Esophagus (tissue), 2 donors: ENCODE measurements around the gene TOX3. TPM values are rescaled to one million over a fixed set of nuclear protein-coding genes. Genes with fewer than 3 reads are reported as not detected.

ENCODE experiments used
- H3K27ac ChIP-seq, 2 donors: one replicate each; pipeline ENCODE4 v1.5.1; 2013; ENCODE audit warnings: low read depth in 2 of 2, mild to moderate bottlenecking in 2 of 2, inconsistent platforms in 1 of 2, low read length in 1 of 2, moderate library complexity in 1 of 2
- H3K27me3 ChIP-seq, 2 donors: one replicate each; pipeline ENCODE4 v1.6.1; 2013; ENCODE audit warnings: low read length in 2 of 2, control low read depth in 1 of 2, mild to moderate bottlenecking in 1 of 2; ENCODE audit not compliant: insufficient read depth in 2 of 2, control insufficient read depth in 1 of 2
- H3K36me3 ChIP-seq, 2 donors: one replicate each; pipeline ENCODE4 v1.6.1; 2013; ENCODE audit warnings: low read length in 1 of 2; ENCODE audit not compliant: control insufficient read depth in 2 of 2, insufficient read depth in 2 of 2
- H3K4me1 ChIP-seq, 2 donors: one replicate each; pipeline ENCODE4 v1.6.1; 2013; ENCODE audit warnings: low read length in 1 of 2; ENCODE audit not compliant: control insufficient read depth in 2 of 2, insufficient read depth in 2 of 2
- H3K4me3 ChIP-seq, 2 donors: one replicate each; pipeline ENCODE4 v1.5.1; 2013; ENCODE audit warnings: low read length in 2 of 2, mild to moderate bottlenecking in 2 of 2, low read depth in 1 of 2, moderate library complexity in 1 of 2
- H3K9me3 ChIP-seq, 2 donors: one replicate each; pipeline ENCODE4 v1.6.1; 2013; ENCODE audit warnings: mild to moderate bottlenecking in 2 of 2, low read depth in 1 of 2, low read length in 1 of 2, moderate library complexity in 1 of 2; ENCODE audit not compliant: control insufficient read depth in 2 of 2, insufficient read depth in 1 of 2
- WGBS, 2 donors: extraction: QIAGEN DNeasy Blood & Tissue Kit; methylation state at CpG; one replicate each; pipeline ENCODE4 v1.1.7; 2013; 5-methylcytosine and 5-hydroxymethylcytosine counted together
- polyA plus RNA-seq, 2 donors: library from polyadenylated mRNA; stranded (reverse); fragments of 200-250 nt; gene quantifications; one replicate each; pipeline ENCODE4 v1.2.3, GENCODE V29; 2013
- donor health status: healthy with polysubstance abuse.
- donor health status: Bipolar disorder and iron deficiency.

TOX3 gene
- polyA plus RNA-seq, 2 donors, result 0.04 to 0.07 TPM

GRCh38 chr16:52526116-52526828, 20.7 kb downstream of the TOX3 start:
- WGBS, 2 donors, result 70 to 74% methylated on average over 8 of the region's 8 CpGs

GRCh38 chr16:52521570-52521969, 25.4 kb downstream of the TOX3 start:
- Histone ChIP-seq H3K4me3 (no peak overlapping the region), H3K27me3 (no peaks in the 10 kb centered on the region), H3K9me3 (no peaks in the 10 kb centered on the region), H3K4me1 (no peaks in the 10 kb centered on the region), H3K36me3 (no peaks in the 10 kb centered on the region), H3K27ac (no peak overlapping the region)
- WGBS, 2 donors, result 84 to 92% methylated on average over 6 of the region's 6 CpGs

More at GRCh38 chr16:52526116-52526828, 20.7 kb downstream of the TOX3 start:
- no peak overlapping the region for H3K27ac ChIP-seq
- H3K4me1 ChIP-seq, result no peaks in the 10 kb centered on the region
- H3K9me3 ChIP-seq, result no peaks in the 10 kb centered on the region
- no peak overlapping the region for H3K4me3 ChIP-seq
- no peaks in the 10 kb centered on the region for H3K27me3 ChIP-seq
- no peaks in the 10 kb centered on the region for H3K36me3 ChIP-seq

GRCh38 chr16:52518884-52519283, 28.1 kb downstream of the TOX3 start:
- WGBS, 2 donors, result 66 to 71% methylated on average over 5 of the region's 5 CpGs
- Histone ChIP-seq H3K4me1 (no peaks in the 10 kb centered on the region), H3K4me3 (no peak overlapping the region), H3K36me3 (no peaks in the 10 kb centered on the region), H3K9me3 (no peaks in the 10 kb centered on the region), H3K27me3 (no peaks in the 10 kb centered on the region), H3K27ac (no peak overlapping the region)

- Histone ChIP-seq H3K9me3 (no peaks in the 10 kb centered on the region), H3K4me3 (no peak overlapping the region), H3K27ac (no peak overlapping the region), H3K27me3 (no peaks in the 10 kb centered on the region), H3K4me1 (no peaks in the 10 kb centered on the region), H3K36me3 (no peaks in the 10 kb centered on the region)
- 61 to 64% methylated on average over 4 of the region's 4 CpGs for WGBS, 2 donors
These were observed 31.8 kb downstream of the TOX3 start for GRCh38 chr16:52515068-52515671.

- H3K27me3 ChIP-seq, result no peaks in the 10 kb centered on the region
- H3K36me3 ChIP-seq, result no peaks in the 10 kb centered on the region
- H3K9me3 ChIP-seq, result no peaks in the 10 kb centered on the region
- WGBS, 2 donors, result 63 to 74% methylated on average over 4 of the region's 4 CpGs
- no peaks in the 10 kb centered on the region for H3K4me1 ChIP-seq
- H3K4me3 ChIP-seq, result no peak overlapping the region
- no peak overlapping the region for H3K27ac ChIP-seq
These were observed 34.5 kb downstream of the TOX3 start for GRCh38 chr16:52512297-52512987.

- no peak overlapping the region for H3K27ac ChIP-seq
- WGBS, 2 donors, result 62 to 66% methylated on average over 4 of the region's 4 CpGs
- H3K4me1 ChIP-seq, result peaks cover 0 to 2% of the 10 kb centered on the region in 2 donors
- no peaks in the 10 kb centered on the region for H3K36me3 ChIP-seq
- no peak overlapping the region for H3K4me3 ChIP-seq
- H3K9me3 ChIP-seq, result no peaks in the 10 kb centered on the region
- H3K27me3 ChIP-seq, result no peaks in the 10 kb centered on the region
These were observed 45.2 kb downstream of the TOX3 start for GRCh38 chr16:52501746-52502145.

- Histone ChIP-seq H3K4me1 (peaks cover 0 to 2% of the 10 kb centered on the region in 2 donors), H3K27me3 (no peaks in the 10 kb centered on the region), H3K9me3 (no peaks in the 10 kb centered on the region), H3K4me3 (no peak overlapping the region), H3K27ac (no peak overlapping the region), H3K36me3 (no peaks in the 10 kb centered on the region)
These were observed 46.0 kb downstream of the TOX3 start for GRCh38 chr16:52500963-52501362.

- no peaks in the 10 kb centered on the region for H3K27me3 ChIP-seq
- WGBS, 2 donors, result 60 to 69% methylated on average over 5 of the region's 5 CpGs
- H3K36me3 ChIP-seq, result no peaks in the 10 kb centered on the region
- H3K27ac ChIP-seq, result no peak overlapping the region
- no peak overlapping the region for H3K4me3 ChIP-seq
- H3K9me3 ChIP-seq, result no peaks in the 10 kb centered on the region
- H3K4me1 ChIP-seq, result peaks cover 0 to 2% of the 10 kb centered on the region in 2 donors
These were observed 47.9 kb downstream of the TOX3 start for GRCh38 chr16:52499060-52499440.

- Histone ChIP-seq H3K9me3 (no peaks in the 10 kb centered on the region), H3K36me3 (no peaks in the 10 kb centered on the region), H3K27me3 (no peaks in the 10 kb centered on the region), H3K4me3 (no peak overlapping the region), H3K27ac (no peak overlapping the region), H3K4me1 (peaks cover 0 to 2% of the 10 kb centered on the region in 2 donors)
- 62 to 65% methylated on average over 16 of the region's 16 CpGs for WGBS, 2 donors
These were observed 48.4 kb downstream of the TOX3 start for GRCh38 chr16:52498328-52499059.
